Myometrial cell (primary cell): Measurements from ENCODE around the gene KLHL15. TPM values are rescaled to one million over a fixed set of nuclear protein-coding genes. Genes with fewer than 3 reads are reported as not detected.

Source experiments
- total RNA-seq: library from RNA; depleted of rRNA; stranded (reverse); fragments of >200 nt; gene quantifications from 2 replicates; pipeline ENCODE4 v1.2.3, GENCODE V29; 2015

The KLHL15 gene, protein sequence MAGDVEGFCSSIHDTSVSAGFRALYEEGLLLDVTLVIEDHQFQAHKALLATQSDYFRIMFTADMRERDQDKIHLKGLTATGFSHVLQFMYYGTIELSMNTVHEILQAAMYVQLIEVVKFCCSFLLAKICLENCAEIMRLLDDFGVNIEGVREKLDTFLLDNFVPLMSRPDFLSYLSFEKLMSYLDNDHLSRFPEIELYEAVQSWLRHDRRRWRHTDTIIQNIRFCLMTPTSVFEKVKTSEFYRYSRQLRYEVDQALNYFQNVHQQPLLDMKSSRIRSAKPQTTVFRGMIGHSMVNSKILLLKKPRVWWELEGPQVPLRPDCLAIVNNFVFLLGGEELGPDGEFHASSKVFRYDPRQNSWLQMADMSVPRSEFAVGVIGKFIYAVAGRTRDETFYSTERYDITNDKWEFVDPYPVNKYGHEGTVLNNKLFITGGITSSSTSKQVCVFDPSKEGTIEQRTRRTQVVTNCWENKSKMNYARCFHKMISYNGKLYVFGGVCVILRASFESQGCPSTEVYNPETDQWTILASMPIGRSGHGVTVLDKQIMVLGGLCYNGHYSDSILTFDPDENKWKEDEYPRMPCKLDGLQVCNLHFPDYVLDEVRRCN
- 4.0 and 5.3 TPM in 2 replicates for total RNA-seq

DNA sequence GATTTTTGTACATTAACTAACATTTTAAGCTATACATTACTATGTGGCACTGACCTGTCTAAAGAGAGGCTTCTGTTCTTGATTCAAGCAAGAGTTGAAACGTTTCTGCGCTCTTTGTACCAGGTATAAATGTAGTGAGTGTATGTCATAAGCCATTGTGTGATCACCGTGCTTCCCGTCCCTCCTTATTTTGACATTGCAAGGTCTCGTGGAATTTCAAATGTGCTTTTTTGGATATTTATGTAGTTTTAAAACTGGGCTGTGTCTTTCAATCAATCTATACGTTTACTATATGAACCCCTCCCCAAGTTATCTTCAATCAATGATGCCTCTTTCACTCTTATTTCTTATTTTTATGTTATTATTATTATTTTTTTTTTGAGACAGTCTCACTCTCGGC lies at the start of gene KLHL15:
KLHL15 (minus strand) TSS at position 101 of the 400 bp plus-strand sequence. CDS start 20,493 bp downstream, outside the sequence.

DNA sequence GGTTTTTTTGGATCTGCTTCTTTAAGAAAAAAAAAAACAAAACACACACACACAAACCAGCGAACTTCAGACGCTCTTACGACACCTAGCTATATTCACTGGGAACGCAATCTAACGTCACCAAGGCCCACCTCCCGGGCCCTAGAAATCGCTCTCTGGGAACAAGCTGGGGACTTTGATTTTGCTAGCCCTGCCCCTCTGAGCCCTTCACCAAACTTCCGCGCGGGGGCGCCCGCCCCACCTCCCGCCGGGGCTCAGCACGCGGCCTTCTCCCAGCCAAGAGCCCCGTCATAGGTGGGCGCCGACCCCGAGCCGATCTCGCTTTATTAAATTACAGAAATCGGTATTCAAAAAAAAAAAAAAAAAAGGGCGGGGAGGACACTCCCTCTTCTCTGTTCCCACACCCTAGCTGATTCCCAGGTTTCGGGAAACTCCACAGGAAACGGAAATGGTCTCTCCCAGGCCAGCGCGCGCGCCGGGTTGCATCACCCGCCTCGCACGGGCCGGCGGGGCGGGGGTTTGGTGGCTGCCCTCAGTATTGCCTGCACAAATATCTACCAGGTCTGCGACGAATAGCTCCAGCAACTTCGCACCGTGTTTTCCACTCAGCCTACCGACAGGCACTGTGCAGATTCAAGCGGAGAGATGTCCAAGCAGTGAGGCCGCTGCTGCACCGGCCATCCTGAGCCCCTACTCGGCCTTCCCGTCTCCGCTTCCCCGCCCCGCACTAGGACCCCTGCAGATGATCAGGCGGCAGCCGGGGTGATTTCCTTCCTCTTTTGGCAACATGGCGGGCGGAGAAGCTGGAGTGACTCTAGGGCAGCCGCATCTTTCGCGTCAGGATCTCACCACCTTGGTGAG lies 27.4 kb upstream of the KLHL15 start, which contains the start of gene EIF2S3:
EIF2S3 (plus strand) TSS at position 775 of the 861 bp plus-strand sequence; CDS start at position 788, 13 bp downstream.

Other genes with a start within 250 kb of the KLHL15 start
- 184 and 233 TPM in 2 replicates for gene SAT1, start 244.0 kb downstream of the KLHL15 start, total RNA-seq
- gene APOO, start 119.2 kb downstream of the KLHL15 start, total RNA-seq, result 17.3 and 18.6 TPM in 2 replicates
- not detected in 2 replicates for gene CXorf58, start 119.2 kb downstream of the KLHL15 start, total RNA-seq
- gene EIF2S3, start 27.8 kb upstream of the KLHL15 start, total RNA-seq, result 209 and 243 TPM in 2 replicates
- 30.3 and 45.2 TPM in 2 replicates for gene ZFX, start 122.5 kb upstream of the KLHL15 start, total RNA-seq